HG02981 (cell line): ENCODE data around the gene COG4.
"Not testable (repeated sequence)": the region's sequence is repeated elsewhere in the genome, so short reads cannot be mapped to it uniquely, and the experiment has no call there.

ENCODE experiments used
- ATAC-seq: cut with Tn5 transposase; IDR thresholded peaks from one replicate; pipeline ENCODE4 v1.9.1; 2021; ENCODE audit warnings: mild to moderate bottlenecking, moderate library complexity; ENCODE audit not compliant: unreplicated experiment

Gene COG4

DNA sequence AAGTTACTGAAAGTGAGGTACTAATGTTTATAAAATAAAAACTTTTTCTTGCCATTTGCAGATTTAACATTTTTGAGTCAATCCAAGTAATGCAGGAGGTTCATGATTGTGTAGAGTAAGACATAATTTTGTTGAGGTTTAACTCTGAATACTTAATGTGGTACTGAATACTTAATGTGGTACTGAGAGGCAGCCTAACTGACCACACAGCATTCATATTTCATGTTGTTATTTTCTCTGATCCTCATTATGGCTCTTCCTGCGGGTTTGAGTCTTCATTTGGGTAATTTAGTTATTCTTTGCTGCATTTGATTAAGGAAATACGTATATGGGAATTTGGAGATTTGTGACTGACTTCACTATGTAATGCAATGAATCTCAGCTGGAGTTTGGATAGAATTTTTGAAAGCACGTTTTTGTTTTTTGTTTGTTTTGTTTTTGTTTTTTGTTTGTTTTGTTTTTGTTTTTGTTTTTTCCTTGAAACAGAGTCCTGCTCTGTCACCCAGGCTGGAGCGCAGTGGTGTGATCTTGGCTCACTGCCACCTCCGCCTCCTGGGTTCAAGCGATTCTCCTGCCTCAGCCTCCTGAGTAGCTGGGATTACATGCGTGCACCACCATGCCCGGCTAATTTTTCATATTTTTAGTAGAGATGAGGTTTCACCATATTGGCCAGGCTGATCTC, 4.1 kb upstream of the COG4 start:
- ATAC-seq = no peak

DNA sequence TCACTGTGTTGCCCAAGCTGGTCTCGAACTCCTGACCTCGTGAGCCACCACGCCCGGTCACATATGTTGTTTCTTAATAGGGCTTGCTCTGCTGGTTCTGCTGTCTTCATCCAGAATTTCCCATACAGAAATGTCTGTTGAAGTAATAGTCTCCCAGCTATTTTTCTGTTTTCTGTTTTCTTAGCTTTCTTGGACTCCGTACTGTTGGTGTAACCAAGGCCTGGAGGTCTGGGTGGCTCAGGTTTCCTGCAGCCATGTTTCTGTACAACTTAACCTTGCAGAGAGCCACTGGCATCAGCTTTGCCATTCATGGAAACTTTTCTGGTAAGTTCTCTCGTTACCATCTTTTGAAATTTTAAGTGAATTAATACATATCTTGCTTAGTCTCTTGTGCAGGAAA, 3.0 kb upstream of the COG4 start:
- ATAC-seq = no peak

DNA sequence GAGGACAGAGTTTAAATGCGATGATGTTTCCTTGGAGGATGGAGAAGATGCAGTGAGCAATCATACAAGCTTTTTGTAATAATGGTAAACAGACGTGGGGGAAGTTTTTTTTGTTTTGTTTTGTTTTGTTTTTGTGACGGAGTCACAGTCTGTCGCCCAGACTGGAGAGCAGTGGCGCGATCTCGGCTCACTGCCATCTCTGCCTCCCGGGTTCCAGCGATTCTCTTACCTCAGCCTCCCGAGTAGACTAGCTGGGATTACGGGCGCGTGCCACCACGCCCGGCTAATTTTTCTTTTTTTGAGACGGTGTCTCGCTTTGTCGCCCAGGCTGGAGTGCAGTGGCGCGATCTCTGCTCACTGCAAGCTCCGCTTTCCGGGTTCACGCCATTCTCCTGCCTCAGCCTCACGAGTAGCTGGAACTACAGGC, 1.1 kb upstream of the COG4 start:
- not testable (repeated sequence) for ATAC-seq

DNA sequence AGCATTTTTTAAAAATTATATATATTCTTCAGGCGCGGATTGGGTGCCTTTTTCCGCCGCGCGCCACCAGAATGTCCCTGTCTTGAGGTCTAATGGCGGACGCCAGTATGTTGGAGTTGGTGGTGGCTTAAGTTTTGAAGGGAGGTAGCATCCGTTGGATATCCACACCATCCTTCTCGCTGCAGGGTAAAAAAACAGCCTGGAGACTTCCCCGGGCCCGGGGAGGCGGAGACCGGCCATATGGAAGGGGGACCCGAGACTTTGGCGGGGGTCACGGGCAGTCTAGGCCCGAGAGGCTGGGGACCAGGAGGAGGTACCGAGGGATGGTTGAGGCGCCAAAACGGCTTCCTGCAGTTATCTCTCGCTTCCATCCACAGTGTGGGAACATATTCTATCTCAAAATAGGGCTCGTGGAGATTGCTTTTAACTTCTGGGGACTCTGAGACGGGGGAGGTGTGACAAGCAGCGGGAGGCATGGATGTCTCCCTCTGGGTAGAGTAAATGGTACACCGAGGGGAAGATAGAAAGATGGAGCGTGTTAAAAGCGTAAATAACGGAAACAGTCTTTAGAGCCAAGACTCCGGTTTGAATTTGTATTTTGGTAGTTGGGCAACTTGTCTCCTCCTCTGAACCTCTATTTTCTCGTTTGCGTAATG, 517 bp upstream of the COG4 start, which contains the start of gene SF3B3:
SF3B3 (plus strand) TSS at position 74 of the 656 bp plus-strand sequence. CDS start 2,841 bp downstream, outside the sequence.
- ATAC-seq = peak; percentile 45

DNA sequence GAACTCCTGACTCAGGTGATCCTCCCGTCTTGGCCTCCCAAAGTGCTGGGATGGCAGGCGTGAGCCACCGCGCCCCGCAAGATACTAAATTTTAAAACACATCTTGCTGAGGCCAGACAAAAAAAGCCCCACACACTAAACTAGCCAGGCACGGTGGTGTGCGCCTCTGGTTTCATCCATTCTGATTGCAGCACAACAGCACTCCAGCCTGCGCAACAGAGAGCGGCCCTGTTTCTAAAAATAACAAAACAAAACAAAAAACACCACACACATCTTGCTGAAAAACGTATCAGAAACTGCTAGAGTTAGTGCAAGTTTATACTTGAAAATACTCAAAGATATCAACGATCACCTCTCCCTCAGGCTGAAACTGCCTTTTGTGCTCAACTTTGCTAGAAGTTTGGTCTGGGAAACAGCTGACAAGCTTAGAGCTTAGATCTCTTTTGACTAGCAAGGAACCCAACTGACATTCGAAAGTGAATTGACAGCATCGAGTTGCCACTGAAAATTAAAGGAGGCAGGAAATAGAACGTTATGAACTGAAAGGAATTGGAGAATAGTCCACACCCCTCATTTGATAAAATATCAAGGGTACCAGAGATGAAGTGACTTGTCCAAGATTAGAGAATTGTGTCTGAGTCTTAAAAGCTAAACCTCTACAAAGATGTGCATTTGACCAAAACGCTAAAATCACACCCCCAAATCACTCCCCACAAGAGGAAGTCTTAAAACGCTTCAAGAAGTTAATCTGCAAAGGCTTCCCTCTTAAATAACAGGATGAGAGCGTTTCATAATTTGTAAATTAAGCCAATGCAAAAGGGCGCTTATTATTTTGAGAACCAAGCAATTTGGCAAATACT, 908 bp downstream of the COG4 start:
- ATAC-seq = no peak

DNA sequence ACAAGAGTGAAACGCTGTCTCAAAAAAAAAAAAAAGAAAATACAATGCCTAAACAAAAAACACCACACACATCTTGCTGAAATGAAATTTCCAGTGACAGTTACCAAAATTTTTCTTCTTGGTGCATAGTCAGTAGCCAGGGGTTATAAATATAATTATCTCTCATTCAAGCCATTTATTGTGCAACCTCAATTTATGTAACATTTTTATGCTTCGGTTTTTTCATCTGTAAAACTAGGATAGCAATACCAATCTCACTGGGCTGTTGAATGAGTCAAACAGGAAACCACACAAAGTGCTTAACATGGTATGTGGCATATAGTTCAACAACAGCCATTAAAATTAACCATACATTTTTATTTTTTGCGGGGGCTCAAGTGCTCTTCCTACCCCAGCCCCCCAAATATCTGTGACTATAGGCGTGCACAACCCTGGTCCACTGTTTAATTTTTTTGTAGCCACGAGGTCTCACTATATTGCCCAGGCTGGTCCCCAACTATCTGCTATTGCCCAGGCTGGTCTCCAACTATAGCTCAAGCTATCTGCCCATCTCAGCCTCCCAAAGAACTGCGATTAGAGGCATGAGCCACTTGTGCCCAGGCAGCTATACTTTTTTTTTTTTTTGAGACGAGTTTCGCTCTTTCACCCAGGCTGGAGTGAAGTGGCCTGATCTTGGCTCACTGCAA, 2.6 kb downstream of the COG4 start:
- ATAC-seq = no peak

DNA sequence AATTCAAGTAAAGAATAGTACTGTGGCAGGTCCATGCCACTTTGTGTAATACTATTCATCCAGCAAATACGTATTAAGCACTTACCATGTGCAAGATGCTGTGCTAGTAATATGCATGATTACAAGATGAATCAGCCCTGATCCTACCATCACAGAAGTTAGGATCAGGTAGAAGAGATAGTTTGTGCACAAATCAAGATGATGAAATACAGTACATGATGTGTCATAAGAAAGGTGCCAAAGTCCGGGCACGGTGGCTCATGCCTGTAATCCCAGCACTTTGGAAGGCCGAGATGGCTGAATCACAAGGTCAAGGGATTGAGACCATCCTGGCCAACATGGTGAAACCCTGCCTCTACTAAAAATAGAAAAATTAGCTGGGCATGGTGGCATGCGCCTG, 10.9 kb downstream of the COG4 start:
- no peak for ATAC-seq

DNA sequence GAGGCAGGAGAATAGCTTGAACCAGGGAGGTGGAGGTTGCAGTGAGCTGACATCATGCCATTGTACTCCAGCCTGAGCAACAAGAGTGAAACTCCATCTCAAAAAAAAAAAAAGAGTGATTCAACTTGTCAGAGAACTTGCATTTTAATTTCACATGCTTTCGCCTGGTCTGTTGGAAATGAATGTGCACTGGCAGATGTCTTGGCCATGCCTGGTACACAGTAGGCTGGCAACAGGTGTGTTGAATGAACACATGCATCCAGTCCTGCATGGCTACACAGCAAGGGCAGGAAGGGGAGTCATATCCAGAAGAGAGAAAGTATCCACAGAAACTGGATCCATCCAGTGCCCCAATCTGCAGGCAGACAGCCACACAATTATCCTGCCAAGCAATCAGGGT, 11.5 kb downstream of the COG4 start:
- ATAC-seq = no peak

DNA sequence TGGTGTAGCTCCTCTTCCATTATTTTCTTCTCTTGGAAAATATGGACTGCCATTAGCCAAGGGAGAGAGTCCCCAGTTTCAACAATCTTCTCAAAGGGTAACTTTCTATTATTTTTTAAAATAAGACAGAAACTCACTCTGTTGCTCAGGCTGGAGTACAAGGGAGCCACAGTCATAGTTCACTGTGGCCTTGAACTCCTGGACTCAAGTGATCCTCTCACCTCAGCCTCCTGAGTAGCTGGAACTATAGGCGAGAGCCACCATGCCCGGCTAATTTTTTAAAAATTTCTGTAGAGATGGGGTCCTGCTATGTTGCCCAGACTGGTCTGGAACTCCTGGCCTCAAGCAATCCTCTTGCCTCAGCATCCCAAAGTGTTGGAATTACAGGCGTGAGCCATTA, 13.1 kb downstream of the COG4 start:
- ATAC-seq = no peak

DNA sequence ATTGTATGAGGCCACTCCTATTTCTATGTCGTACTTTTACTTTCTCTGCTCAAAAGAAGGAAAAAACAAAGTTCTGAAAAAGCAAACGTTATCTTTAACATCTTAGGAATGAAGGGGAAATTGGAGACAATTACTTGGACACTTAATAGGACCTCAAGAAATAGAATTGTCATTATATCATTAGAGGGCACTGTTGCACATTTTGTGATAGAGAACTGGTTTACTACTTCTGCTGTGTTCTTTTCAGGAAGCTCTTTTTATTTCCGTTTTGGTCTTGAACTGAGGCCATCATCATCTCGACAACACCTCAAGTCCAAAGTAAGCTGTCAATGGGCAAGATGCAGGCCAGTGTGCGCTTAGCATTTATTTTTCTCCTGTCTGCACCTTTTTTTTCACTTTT, 14.6 kb downstream of the COG4 start:
- no peak for ATAC-seq

DNA sequence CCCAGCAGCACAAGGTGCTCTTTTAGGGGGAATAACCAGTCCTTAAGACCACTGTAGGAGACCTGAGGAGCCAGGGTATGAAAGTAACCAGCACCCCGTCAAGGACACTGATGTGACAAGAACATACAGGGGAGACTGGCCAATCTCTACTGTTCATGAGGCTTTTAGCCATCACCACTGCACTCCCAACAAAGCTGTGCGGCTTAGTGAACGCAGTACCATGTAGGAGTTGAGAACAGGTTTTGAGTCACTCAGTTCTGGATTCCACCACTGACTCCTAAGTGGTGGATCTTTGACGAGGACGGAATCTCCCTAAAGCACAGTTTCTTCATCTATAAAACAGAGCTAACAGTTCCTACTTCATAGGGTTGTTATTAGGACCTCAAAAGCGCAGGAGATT, 26.8 kb downstream of the COG4 start:
- no peak for ATAC-seq

DNA sequence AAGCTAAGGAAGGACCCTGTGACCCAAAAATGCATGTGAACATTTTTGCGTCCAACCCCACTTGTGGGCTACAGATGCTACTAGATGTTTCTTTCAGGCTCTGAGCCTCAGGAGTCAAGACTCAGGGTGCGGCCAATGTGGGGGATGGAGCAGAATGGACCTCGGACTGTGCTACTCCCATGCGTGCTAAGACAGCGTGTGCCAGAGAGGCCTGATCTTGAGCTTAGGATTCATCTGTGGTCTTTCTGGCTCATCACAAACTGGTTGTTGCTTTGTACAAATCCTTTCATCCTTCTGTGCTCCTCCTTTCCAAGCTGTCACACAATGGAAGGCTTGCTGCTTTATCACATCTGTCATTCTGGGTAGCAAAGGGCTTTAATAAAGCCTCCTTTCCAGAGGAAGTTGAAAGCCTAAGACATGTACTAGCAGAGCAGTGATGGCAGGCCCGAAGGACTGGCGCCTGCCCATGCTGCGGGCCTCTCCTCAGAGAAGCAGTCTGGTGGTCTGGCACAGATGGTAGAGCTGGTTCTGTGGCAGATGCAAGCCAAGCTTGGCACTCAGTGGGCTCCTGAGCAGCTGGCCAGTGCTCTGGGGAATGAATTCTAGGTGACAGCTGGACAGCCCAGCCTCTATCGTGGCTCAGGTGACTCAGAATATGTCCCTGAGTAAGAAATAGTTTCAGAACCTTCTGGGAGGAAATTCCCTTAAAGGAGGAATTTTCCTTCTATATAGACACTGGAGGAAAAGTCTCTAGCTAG, 27.8 kb downstream of the COG4 start:
- ATAC-seq = no peak

DNA sequence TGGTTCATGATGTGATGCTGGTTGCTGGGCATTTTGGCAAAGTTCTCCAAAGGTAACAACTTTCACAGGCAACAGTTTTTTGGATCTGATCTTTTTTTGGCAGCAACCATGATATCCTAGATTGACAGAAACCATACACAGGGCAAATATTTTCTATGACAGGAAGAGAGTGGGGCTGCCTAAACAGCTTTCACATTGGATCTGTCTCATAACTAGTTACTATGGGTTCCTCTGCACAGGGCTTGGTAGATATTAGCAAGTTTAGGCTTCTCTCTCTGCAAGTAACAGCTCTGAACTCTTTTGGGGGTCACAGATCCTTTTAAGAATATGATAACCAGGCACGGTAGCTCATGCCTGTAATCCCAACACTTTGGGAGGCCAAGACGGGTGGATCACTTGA, 28.6 kb downstream of the COG4 start:
- ATAC-seq = no peak

DNA sequence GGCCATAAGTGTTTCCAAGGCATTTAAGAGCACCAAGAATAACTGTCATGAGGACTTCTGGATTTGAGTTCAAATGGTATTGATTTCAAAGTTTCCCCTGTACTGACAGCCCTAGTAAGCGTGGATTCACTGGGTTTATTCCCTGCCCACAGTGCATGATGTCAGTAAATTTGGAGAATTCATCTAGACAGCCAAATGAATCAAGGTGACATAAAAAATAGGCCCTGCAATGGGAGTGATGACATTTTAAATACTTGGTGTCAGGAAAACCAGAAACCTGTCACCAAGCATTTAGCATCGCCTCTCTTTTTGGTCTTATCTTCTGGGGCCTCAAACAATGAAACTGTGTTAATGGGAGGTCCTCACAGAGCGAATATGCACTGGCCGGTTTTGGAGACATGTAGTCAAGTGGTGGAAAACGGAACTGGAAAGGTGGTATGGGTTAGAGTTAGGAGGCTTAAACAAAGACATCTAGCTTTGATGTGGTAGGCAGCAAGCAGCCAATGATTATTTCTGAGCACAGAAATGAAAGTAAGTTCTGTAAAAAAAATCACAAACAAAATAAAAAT, 29.1 kb downstream of the COG4 start:
- ATAC-seq = no peak

DNA sequence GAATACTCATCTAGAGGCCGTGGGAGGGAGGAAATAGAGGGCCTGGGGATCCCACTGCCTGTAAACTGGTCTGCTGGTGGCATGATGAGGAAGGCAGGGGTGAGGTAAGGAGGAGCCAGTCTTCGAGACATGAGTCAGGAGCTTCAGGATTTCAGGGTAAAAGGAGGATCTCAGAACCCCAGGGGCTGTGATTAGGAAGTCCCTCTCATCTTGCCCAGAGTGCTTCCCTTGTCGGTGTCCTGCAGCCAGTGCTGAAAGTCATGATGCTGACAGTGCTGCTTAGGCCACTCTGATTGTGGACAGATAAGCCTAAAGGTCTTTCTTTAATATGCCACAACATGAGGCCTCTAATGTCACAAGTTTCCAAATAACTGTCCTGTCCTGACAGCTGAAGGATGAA, 29.6 kb downstream of the COG4 start:
- no peak for ATAC-seq

DNA sequence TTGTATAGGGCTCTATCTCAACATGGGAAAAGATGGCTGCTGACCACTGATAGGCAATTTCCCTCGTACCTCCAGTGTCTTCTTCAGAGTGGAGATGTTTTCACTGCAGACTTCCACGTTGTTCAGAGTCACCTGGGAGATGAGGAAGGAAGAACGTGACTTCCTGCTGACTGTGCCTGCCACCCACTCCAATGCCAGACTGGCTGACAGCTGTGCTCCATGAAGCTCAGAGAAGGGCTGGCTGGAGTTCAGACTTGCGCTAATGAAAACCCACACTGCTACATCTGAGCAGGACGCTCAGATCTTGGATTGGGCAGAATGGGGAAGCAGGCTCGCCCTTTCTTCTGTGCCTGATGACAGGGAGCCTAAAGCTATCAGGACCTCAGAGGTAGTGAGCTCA, 33.1 kb downstream of the COG4 start:
- ATAC-seq = no peak

DNA sequence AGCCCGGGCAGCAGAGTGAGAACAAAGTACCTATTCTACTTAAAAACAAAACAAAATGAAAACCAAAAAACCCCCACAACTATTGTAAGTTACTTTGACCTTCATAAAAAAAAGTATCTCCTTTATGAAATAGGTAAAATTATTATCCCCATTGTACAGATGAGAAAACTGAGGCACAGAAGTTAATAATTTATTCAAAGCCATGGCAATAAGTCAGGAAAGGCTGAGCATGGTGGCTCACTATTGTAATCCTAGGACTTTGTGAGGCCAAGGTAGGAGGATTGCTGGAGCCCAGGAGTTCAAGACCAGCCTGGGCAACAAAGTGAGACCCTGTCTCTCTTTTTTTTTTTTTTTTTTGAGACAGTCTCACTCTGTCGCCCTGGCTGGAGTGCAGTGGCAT, 38.5 kb downstream of the COG4 start:
- no peak for ATAC-seq

DNA sequence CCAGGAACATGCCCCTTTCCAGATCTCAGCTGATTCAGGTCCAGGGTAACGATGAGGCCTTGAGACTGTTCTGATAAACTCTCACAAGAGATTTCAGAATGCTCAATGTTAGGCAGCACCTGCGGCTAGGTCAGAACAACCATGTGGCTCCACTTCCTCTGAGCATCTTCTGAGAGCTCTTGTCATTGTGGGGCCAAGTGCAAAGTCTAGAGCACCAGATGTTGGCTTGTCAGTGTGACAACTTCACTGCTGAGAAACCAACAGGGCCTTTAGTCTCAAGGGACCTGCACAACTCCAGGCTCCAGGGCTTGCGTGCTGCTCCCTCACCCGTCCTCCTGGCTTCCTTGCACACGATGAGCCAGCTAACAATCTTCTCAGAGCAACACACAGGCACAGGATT, 39.9 kb downstream of the COG4 start:
- no peak for ATAC-seq

DNA sequence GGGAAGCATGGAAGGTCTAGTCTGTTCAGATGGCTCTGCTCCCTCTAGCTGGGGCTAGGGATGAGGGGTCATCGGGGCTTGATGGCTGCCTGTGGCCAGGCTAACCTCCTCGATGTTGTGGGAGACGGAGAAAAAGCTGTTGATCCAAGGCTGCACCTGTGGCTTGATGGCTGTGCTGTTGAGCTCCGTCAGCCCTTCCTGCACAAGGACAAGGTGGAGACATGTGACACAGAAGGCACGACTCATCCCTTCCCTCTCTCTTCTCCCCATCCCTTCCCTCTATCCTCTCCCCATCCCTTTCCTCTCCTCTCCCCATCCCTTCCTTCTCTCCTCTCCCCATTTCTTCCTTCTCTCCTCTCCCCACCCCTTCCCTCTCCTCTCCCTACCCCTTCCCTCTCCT, 40.7 kb downstream of the COG4 start:
- no peak for ATAC-seq

DNA sequence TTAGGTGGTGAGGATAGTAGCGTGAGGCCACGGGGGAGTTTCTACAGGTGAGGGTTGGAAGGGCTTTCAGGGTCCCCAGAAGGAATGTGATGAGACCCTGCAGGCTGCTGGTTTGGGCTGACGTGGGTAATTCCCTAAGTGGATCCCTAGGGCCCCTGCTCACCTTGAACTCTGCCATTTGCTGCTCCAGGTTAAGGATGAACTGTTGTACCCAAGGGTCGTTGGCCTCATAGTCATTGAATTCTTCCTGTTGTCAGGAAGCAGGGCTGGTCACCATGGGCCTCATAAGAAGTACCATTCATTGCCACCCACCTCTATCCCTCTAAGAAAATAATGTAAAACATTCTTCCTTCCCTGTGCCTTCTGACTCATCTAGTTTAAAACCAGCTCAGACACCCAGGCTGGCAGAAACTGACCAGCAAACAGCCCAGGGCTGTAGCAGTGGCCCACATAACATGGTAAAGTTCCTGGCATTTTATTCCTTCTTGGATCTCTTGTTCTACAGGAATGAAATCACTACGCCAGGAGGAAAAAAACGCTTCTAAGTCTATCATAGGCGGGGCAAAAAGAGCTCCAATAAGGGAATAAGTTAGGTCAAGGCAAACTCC, 41.3 kb downstream of the COG4 start:
- no peak for ATAC-seq
